Epithelial cell of proximal tubule (primary cell): ENCODE results near the gene GLOD5. TPM values are rescaled to one million over a fixed set of nuclear protein-coding genes. Genes with fewer than 3 reads are reported as not detected.

Source experiments
- DNase-seq: peaks from one replicate; pipeline ENCODE4 v3.0.0-alpha.2; 2011; ENCODE audit warnings: low read depth
- H3K4me3 ChIP-seq: 2 replicates; pipeline ENCODE4 v1.5.1; 2011; ENCODE audit warnings: low read depth, mild to moderate bottlenecking, low read length
- CTCF ChIP-seq: conservative IDR thresholded peaks from 2 replicates; pipeline ENCODE4 v1.5.1; 2012; ENCODE audit warnings: low read depth, mild to moderate bottlenecking, low read length
- total RNA-seq: library from RNA; depleted of rRNA; stranded (reverse); fragments of >200 nt; gene quantifications from 2 replicates; pipeline ENCODE4 v1.2.3, GENCODE V29; 2015

Gene GLOD5
- total RNA-seq, 1 donor from 2014 or later = not detected

GRCh38 chrX:48752498-48752897, 9.0 kb upstream of the GLOD5 start:
- no peak overlapping the region for H3K4me3 ChIP-seq
- no peak for DNase-seq
- TF ChIP-seq CTCF = no peak

GRCh38 chrX:48753708-48754228, 7.8 kb upstream of the GLOD5 start:
- TF ChIP-seq CTCF = no peak
- H3K4me3 ChIP-seq = no peak overlapping the region
- DNase-seq = no peak

- no peak overlapping the region for H3K4me3 ChIP-seq
- no peak for TF ChIP-seq CTCF
- DNase-seq = no peak
Measured at GRCh38 chrX:48754238-48754637, 7.3 kb upstream of the GLOD5 start.

- no peak for DNase-seq
- H3K4me3 ChIP-seq = no peak overlapping the region
- TF ChIP-seq CTCF = no peak
Measured at GRCh38 chrX:48769230-48769629, 7.7 kb downstream of the GLOD5 start.

GRCh38 chrX:48770296-48770695, 8.7 kb downstream of the GLOD5 start:
- no peak overlapping the region for H3K4me3 ChIP-seq
- no peak for TF ChIP-seq CTCF
- DNase-seq = no peak

- no peak overlapping the region for H3K4me3 ChIP-seq
- no peak for TF ChIP-seq CTCF
- no peak for DNase-seq
Measured at GRCh38 chrX:48772602-48773001, 11.1 kb downstream of the GLOD5 start.

GRCh38 chrX:48776818-48777439, 15.4 kb downstream of the GLOD5 start:
- TF ChIP-seq CTCF = no peak
- H3K4me3 ChIP-seq = no peak overlapping the region
- no peak for DNase-seq
